Measurements from ENCODE around the gene RAB3D.
A peak's percentile ranks its signal among the peaks of the same experiment; 100 is the strongest.

Gene RAB3D

DNA sequence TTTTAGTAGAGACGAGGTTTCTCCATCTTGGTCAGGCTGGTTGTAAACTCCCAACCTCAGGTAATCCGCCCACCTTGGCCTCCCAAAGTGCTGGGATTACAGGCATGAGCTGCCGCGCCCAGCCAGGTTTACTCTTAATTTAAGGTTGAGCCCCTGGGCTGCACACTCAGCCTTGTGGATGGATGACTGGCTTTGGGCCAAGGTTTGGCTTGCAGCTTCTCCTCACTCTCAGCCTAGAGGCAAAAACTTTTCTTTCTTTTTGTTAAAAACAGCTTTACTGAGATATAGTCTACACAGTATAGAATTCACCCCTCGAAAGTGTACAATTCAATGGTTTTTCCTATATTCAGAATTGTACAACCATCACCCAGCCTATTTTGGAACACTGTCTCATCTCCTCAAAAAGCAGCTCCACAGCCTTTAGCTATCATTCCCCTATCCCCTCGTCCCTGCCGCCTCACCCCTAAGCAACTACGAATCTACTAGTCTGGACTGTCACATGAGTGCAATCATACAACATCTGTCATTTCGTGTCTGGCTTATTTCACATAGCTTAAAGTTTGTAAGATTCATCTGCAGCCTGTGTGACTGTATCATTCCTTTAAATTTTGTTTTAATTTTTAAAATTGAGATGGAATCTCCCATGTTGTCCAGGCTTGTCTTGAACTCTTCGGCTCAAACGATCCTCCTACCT, 58.0 kb downstream of the RAB3D start:
- Histone ChIP-seq H3K4me3 (ENCODE audit: insufficient read depth, low read depth, low read length, poor library complexity, severe bottlenecking) (no peak overlapping the region), H3K4me1 (ENCODE audit: control insufficient read depth, insufficient read depth, low read length, poor library complexity, severe bottlenecking) (peaks cover 7% of the 10 kb centered on the region), H3K27me3 (replicated peaks; ENCODE audit: control insufficient read depth, insufficient read depth, low read length, poor library complexity, severe bottlenecking) (peaks cover 13% of the 10 kb centered on the region), H3K9me3 (ENCODE audit: control insufficient read depth, low read length) (no peaks in the 10 kb centered on the region), H3K27ac (ENCODE audit: insufficient read depth, low read length, poor library complexity, severe bottlenecking) (no peak overlapping the region), H3K36me3 (ENCODE audit: control insufficient read depth, insufficient read depth, low read length) (no peaks in the 10 kb centered on the region)
- no peak for DNase-seq

- Histone ChIP-seq H3K36me3 (ENCODE audit: control insufficient read depth, insufficient read depth, low read length) (no peaks in the 10 kb centered on the region), H3K4me3 (ENCODE audit: insufficient read depth, low read depth, low read length, poor library complexity, severe bottlenecking) (no peak overlapping the region), H3K9me3 (ENCODE audit: control insufficient read depth, low read length) (no peaks in the 10 kb centered on the region), H3K27ac (ENCODE audit: insufficient read depth, low read length, poor library complexity, severe bottlenecking) (no peak overlapping the region), H3K4me1 (ENCODE audit: control insufficient read depth, insufficient read depth, low read length, poor library complexity, severe bottlenecking) (peaks cover 7% of the 10 kb centered on the region), H3K27me3 (replicated peaks; ENCODE audit: control insufficient read depth, insufficient read depth, low read length, poor library complexity, severe bottlenecking) (peaks cover 13% of the 10 kb centered on the region)
- peak; percentile 15 to 40 (median 16) for DNase-seq
Observed at GRCh38 chr19:11279505-11280236, 59.8 kb downstream of the RAB3D start.

DNA sequence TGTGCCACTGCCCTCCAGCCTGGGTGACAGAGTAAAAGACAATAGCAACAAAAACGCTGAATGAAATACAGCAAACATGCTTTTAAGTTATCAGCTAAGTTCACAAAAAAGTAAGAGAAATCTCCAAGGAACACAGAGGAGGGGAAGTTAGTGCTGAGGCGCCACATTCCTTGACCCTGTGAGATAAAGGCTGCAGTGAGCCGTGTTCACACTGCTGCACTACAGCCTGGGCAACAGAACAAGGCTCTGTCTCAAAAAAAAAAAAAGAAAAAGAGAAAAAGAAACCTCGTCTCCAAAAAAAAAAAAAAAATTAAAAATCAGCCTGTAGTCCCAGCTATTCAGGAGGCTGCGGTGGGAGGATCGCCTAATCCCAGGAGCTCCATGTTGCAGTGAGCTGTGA, 60.8 kb downstream of the RAB3D start:
- peaks cover 7% of the 10 kb centered on the region for H3K4me1 ChIP-seq (ENCODE audit: control insufficient read depth, insufficient read depth, low read length, poor library complexity, severe bottlenecking)
- no peaks in the 10 kb centered on the region for H3K36me3 ChIP-seq (ENCODE audit: control insufficient read depth, insufficient read depth, low read length)
- no peak overlapping the region for H3K4me3 ChIP-seq (ENCODE audit: insufficient read depth, low read depth, low read length, poor library complexity, severe bottlenecking)
- H3K9me3 ChIP-seq (ENCODE audit: control insufficient read depth, low read length) = no peaks in the 10 kb centered on the region
- DNase-seq = no peak
- H3K27me3 ChIP-seq (replicated peaks; ENCODE audit: control insufficient read depth, insufficient read depth, low read length, poor library complexity, severe bottlenecking) = peaks cover 11% of the 10 kb centered on the region
- no peak overlapping the region for H3K27ac ChIP-seq (ENCODE audit: insufficient read depth, low read length, poor library complexity, severe bottlenecking)

DNA sequence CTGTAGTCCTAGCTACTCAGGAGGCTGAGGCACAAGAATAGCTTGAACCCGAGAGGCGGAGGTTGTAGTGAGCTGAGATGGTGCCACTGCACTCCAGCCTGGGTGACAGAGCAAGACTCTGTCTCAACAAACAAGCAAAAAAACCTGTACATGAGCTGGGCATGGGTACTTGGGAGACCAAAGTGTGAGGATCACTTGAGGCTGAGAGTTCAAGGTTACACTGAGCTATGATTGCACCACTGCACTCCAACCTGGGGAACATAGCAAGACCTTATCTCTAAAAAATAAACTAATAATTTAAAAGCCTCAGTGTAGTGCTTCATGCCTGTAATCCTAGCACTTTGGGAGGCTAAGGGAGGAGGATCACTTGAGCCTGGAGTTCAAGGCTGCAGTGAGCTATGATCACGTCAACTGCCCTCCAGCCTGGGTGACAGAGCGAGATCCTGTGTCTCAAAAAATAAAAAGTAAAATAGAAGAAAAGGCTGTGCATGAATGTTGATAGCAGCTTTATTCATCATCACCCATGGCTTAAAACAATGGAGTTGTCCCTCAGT, 64.8 kb downstream of the RAB3D start:
- no peak overlapping the region for H3K4me3 ChIP-seq (ENCODE audit: insufficient read depth, low read depth, low read length, poor library complexity, severe bottlenecking)
- DNase-seq = no peak
- H3K27ac ChIP-seq (ENCODE audit: insufficient read depth, low read length, poor library complexity, severe bottlenecking) = no peak overlapping the region

DNA sequence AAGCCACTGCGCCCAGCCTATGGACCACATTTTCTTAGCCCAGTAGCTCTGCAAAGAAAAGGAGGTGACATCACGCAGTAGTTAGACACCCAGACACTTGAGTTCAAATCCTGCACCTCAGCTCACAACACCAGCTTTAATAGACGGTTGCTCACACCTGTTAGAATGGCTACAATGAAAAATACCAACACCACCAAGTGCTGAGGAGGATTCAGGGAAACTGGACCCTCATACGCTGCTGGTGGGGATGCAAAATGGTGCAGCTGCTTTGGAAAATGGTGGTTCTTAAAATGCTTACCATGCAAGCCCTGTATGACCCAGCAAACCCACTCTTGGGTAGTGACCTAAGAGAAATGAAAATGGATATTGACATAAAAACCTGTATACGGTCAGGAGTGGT, 65.5 kb downstream of the RAB3D start:
- Histone ChIP-seq H3K4me3 (ENCODE audit: insufficient read depth, low read depth, low read length, poor library complexity, severe bottlenecking) (no peak overlapping the region), H3K27ac (ENCODE audit: insufficient read depth, low read length, poor library complexity, severe bottlenecking) (no peak overlapping the region), H3K4me1 (ENCODE audit: control insufficient read depth, insufficient read depth, low read length, poor library complexity, severe bottlenecking) (no peaks in the 10 kb centered on the region), H3K9me3 (ENCODE audit: control insufficient read depth, low read length) (no peaks in the 10 kb centered on the region), H3K27me3 (replicated peaks; ENCODE audit: control insufficient read depth, insufficient read depth, low read length, poor library complexity, severe bottlenecking) (peaks cover 6% of the 10 kb centered on the region), H3K36me3 (ENCODE audit: control insufficient read depth, insufficient read depth, low read length) (no peaks in the 10 kb centered on the region)
- no peak for DNase-seq

More for the DNA sequence above, 64.8 kb downstream of the RAB3D start:
- peaks cover 6% of the 10 kb centered on the region for H3K27me3 ChIP-seq (replicated peaks; ENCODE audit: control insufficient read depth, insufficient read depth, low read length, poor library complexity, severe bottlenecking)
- H3K36me3 ChIP-seq (ENCODE audit: control insufficient read depth, insufficient read depth, low read length) = no peaks in the 10 kb centered on the region
- H3K4me1 ChIP-seq (ENCODE audit: control insufficient read depth, insufficient read depth, low read length, poor library complexity, severe bottlenecking) = peaks cover 3% of the 10 kb centered on the region
- no peaks in the 10 kb centered on the region for H3K9me3 ChIP-seq (ENCODE audit: control insufficient read depth, low read length)

DNA sequence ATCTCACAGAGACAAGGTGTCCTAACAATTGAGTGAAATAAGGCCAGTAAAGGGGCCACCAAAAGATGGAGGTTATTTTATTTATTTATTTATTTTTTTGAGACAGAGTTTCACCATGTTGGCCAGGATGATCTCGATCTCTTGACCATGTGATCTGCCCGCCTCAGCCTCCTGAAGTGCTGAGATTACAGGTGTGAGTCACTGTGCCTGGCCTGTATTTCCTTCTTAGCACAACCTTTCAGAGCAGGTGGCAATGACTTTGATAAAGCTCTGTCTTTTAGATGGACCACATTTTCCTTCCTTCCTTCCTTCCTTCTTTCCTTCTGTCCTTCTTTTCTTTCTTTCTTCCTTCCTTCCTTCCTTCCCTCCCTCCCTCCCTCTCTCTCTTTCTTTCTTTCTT, 66.2 kb downstream of the RAB3D start:
- H3K27me3 ChIP-seq (replicated peaks; ENCODE audit: control insufficient read depth, insufficient read depth, low read length, poor library complexity, severe bottlenecking) = peaks cover 6% of the 10 kb centered on the region
- H3K36me3 ChIP-seq (ENCODE audit: control insufficient read depth, insufficient read depth, low read length) = no peaks in the 10 kb centered on the region
- H3K27ac ChIP-seq (ENCODE audit: insufficient read depth, low read length, poor library complexity, severe bottlenecking) = no peak overlapping the region
- H3K4me1 ChIP-seq (ENCODE audit: control insufficient read depth, insufficient read depth, low read length, poor library complexity, severe bottlenecking) = no peaks in the 10 kb centered on the region
- no peak for DNase-seq
- H3K4me3 ChIP-seq (ENCODE audit: insufficient read depth, low read depth, low read length, poor library complexity, severe bottlenecking) = no peak overlapping the region
- no peaks in the 10 kb centered on the region for H3K9me3 ChIP-seq (ENCODE audit: control insufficient read depth, low read length)

All from effector memory CD4-positive, alpha-beta T cell (primary cell).